H1 (cell line): Measurements from ENCODE around the gene PARD6B. TPM values are rescaled to one million over a fixed set of nuclear protein-coding genes. Genes with fewer than 3 reads are reported as not detected.

Source experiments
- ATF2 ChIP-seq: IDR thresholded peaks from 2 replicates; pipeline ENCODE4 v1.6.1; 2012; ENCODE audit warnings: low read length, inconsistent platforms
- BACH1 ChIP-seq: IDR thresholded peaks from 2 replicates; pipeline ENCODE4 v1.6.1; 2012; ENCODE audit warnings: low read length, improper control_type of control experiment
- BCL11A ChIP-seq, 2 experiments: IDR thresholded peaks; one replicate each; pipeline ENCODE4 v1.6.1; 2011; ENCODE audit warnings: low read depth in 2 of 2, low read length in 2 of 2, mild to moderate bottlenecking in 2 of 2
- CHD7 ChIP-seq: fragments of 300-600 bp; sonication (generic); IDR thresholded peaks from 2 replicates; pipeline ENCODE4 v1.7.1; 2012; ENCODE audit warnings: low read length, moderate library complexity, mild to moderate bottlenecking, inconsistent platforms; ENCODE audit not compliant: insufficient replicate concordance
- CREB1 ChIP-seq: IDR thresholded peaks from 2 replicates; pipeline ENCODE4 v1.6.1; 2012; ENCODE audit warnings: inconsistent platforms
- PHF8 ChIP-seq: fragments of 200-600 bp; sonication (generic); conservative IDR thresholded peaks from 2 replicates; pipeline ENCODE4 v1.7.1; 2012; ENCODE audit warnings: low read depth, mild to moderate bottlenecking, inconsistent platforms, low read length, moderate library complexity
- TAF1 ChIP-seq: IDR thresholded peaks from 2 replicates; pipeline ENCODE4 v1.6.1; 2011; ENCODE audit warnings: mild to moderate bottlenecking, low read depth, low read length
- TEAD4 ChIP-seq: IDR thresholded peaks from 2 replicates; pipeline ENCODE4 v1.6.1; 2012; ENCODE audit warnings: low read depth, low read length, inconsistent platforms, mixed read lengths
- polyA plus RNA-seq, 7 experiments: library from polyadenylated mRNA; depleted of rRNA in 3 of 7; stranded (reverse) in 5 of 7; unstranded in 2 of 7; fragments of >200 nt in 5 of 7; fragments of 200-250 nt in 2 of 7; gene quantifications; 1 replicate in 5 of 7; 2 replicates in 1 of 7; 4 replicates in 1 of 7; pipeline versions ENCODE4 v1.2.1 to v1.2.3, GENCODE V29; 2011 to 2013; ENCODE audit warnings: missing spikeins in 2 of 7, mixed read lengths in 2 of 7
- total RNA-seq: library from RNA; stranded (reverse); fragmentation: NEBNext Ultra II Directional; extraction: Animal tissue kit (Norgen Biotek cat#: 25700); gene quantifications from 2 replicates; pipeline ENCODE4 v1.2.1, GENCODE V29; 2021
- TF ChIP-seq, protein P1 (sequence below): IDR thresholded peaks from 2 replicates; pipeline ENCODE4 v1.6.1; 2012; ENCODE audit warnings: inconsistent platforms

The PARD6B gene
- total and polyA plus RNA-seq, 2 of the 8 experiments (the other 6 are each of a cell fraction or from before 2014, with no cell fraction given): 5.2 to 34.1 TPM

DNA sequence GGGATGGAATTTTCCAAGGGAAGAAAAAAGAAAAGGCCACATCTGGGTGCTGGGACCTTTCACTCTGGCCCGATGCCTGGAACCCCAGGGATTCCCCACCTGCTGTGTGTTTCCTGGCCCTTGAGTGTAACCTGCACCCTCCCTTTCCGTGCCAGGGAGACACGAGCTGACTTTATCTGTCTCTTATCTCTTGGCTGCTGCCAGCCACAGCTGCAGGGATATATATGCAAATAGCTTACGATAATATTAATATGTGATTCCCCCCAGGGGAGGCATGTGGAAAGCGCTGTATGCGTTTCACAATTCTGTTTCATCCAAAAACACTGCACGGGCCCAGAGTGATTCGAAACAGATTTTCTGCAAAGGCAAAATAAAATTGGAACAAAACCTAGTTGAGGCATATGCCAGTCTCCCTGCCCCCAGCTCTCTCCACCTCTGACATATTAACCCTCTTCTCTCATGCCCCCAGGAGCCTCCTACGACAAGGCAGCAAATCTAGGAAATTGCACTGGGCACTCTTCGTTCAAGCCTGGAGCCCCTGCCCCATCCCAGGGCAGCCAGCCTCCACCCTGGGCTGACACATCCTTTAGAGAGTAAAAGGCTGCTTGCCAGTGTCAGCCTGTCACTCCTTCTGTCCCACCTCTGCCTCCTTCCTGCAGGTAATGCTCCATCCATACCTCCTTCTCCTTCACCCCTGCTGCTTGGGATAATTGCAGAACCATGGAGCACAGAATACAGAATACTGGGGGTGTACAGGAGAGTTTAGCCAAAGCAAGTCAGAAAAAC, 41.3 kb upstream of the PARD6B start (continued):
- no peak for TF ChIP-seq ATF2
- no peak for TF ChIP-seq TEAD4
- no peak for TF ChIP-seq CHD7
- TF ChIP-seq TAF1: no peak
- TF ChIP-seq BACH1: no peak
- no peak for TF ChIP-seq CREB1
- no peak for TF ChIP-seq PHF8
- no peak for TF ChIP-seq BCL11A (IDR thresholded peaks at IDR 0.05; ENCODE audit: low read depth in 2 of 2, low read length in 2 of 2)
- TF ChIP-seq, protein P1, sequence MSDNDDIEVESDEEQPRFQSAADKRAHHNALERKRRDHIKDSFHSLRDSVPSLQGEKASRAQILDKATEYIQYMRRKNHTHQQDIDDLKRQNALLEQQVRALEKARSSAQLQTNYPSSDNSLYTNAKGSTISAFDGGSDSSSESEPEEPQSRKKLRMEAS: no peak
